NAMALWA (cell line): ENCODE data around the gene ARHGAP31.
"Not testable (repeated sequence)": the region's sequence is repeated elsewhere in the genome, so short reads cannot be mapped to it uniquely, and the experiment has no call there.

Experiments
- DNase-seq: peaks from one replicate; pipeline ENCODE4 v3.0.0-alpha.2; 2015; ENCODE audit warnings: low spot score

ARHGAP31 gene

DNA sequence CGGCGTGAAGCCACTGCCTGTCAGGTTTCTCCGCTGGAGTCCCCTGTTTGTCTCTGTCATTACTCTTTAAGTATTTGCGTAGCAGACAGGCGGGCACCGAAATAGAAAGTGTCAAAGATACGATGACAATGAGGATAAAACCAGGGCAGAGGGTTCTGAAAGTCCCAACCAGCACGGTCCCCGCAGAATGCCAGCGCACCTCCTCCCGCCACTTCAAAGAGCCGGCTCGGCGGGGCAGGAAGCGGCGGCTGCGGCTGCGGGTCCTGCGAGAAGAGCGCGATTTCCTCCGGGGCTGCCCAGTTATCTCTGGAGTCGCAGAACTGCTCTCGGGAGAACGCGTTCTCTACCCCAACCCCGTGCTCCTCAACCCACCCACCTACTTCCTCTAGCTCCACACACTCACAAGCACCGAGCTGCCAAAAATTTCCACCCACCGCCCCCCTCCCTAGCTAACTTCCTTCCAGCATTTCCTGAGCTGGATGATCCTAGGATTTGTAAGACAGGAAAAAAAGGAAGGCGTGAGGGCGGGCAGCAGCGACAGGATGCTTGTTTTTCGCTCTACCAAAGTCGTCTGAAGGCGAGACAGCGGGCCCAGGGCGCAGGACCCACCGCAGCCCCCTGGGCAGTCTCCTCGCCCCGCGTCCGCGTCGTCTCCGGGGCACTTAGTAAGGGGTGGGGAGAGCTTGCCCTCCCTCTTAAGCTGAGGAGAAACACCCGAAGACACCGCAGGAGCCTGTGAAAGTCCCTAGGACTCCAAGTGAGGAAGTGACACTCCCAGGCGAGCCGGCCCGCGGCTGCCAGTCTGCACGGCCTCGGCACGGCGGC lies at the start of gene ARHGAP31:
Gene ARHGAP31 (plus strand): TSS at position 513 of the 825 bp plus-strand sequence. CDS start 522 bp downstream, outside the sequence.
- DNase-seq: peak; percentile 76

DNA sequence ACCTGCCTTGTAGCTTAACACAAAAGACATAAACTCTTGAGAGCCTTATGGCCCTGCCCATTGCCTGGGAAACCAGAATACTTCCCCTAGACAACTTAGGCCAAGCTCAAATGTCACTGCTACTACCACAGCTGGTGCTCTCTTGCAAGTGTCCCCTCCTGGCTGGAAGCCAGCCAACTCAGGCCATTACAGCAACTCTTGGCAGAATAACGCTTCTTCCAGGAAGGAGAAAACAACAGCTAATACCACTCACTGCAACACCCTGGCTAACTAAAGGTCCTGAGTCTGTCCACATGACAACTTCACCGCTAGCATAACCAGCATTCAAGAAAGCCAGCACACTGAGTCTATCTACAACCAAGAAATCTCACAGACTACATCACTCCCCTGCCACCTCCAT lies 48.4 kb upstream of the ARHGAP31 start:
- no peak for DNase-seq

- DNase-seq: no peak
These were observed 39.0 kb upstream of the ARHGAP31 start for GRCh38 chr3:119255214-119255613.

DNA sequence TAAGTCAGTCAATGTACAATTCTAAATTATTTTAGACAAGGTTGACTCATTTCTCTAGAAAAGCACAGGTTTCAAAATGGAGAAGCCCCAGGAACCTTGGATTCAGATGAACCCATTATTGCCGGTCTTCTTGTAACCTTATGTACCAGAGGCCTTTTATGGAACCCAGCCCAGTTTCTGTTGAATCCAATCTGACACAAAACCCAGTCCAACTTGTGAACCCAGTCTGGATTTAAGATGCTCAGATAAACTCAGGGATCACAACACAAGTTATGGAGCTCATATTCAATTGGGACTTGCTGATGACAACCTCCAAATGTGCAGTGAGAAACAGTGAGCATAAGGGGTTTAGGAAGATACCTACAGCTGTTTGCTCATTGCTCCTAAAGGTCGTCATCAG lies 37.1 kb upstream of the ARHGAP31 start:
- DNase-seq: no peak

GRCh38 chr3:119257654-119258410 lies 36.4 kb upstream of the ARHGAP31 start:
- peak; percentile 29 for DNase-seq

- peak; percentile 26 for DNase-seq
These were observed 35.3 kb upstream of the ARHGAP31 start for GRCh38 chr3:119258915-119259314.

DNA sequence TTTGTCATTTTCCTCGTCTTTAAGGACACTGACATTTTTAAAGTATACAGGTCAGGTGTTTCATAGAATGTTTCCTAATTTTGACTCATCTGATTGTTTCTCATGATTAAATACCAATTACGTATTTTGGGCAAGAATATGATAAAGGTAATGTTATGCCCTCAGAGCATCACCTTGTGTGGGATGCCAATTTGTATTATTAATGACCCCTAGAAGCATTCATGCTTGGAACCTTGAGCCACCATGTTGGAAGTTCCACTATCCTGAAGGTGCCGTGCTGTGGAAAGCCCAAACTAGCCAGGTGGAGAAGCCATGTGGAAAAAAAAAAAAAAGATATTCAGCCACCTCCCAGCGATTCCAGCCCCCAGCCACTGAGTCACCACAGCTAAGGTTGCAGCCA lies 34.4 kb upstream of the ARHGAP31 start:
- DNase-seq: no peak

DNA sequence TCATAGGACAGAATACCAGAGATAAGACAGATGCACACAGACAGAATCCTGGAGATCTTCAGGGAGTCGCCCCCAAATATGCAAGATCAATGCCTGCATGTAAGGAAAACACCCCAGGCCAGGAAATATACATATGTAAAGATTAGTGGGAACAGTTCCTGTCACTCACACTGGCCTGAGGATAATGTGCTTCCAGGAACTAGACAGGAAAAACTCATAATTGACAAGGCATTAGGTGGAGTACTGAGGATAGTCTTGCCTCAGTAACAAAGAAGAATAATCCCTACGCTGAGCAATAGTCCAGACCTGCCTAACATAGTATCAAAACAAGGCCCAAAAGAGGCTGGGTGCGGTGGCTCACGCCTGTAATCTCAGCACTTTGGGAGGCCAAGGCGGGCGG lies 33.1 kb upstream of the ARHGAP31 start:
- no peak for DNase-seq

DNA sequence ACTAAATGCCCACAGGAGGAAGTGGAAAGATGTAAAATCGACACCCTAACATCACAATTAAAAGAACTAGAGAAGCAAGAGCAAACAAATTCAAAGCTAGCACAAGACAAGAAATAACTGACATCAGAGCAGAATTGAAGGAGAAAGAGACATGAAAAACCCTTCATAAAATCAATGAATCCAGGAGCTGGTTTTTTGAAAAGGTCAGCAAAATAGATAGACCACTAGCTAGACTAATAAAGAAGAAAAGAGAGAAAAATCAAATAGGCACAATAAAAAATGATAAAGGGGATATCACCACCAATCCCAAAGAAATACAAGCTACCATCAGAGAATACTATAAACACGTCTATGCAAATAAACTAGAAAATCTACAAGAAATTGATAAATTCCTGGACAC lies 24.0 kb upstream of the ARHGAP31 start:
- DNase-seq: not testable (repeated sequence)

GRCh38 chr3:119276680-119277079 lies 17.5 kb upstream of the ARHGAP31 start:
- DNase-seq: no peak

- DNase-seq: no peak
These were observed 15.1 kb upstream of the ARHGAP31 start for GRCh38 chr3:119279101-119279554.

- no peak for DNase-seq
These were observed 14.5 kb upstream of the ARHGAP31 start for GRCh38 chr3:119279584-119280243.

GRCh38 chr3:119288669-119289403 lies 5.3 kb upstream of the ARHGAP31 start:
- DNase-seq: no peak

- no peak for DNase-seq
These were observed 4.8 kb upstream of the ARHGAP31 start for GRCh38 chr3:119289404-119289770.

- no peak for DNase-seq
These were observed 3.6 kb upstream of the ARHGAP31 start for GRCh38 chr3:119290613-119291012.

GRCh38 chr3:119291062-119291700 lies 3.0 kb upstream of the ARHGAP31 start:
- DNase-seq: no peak

- no peak for DNase-seq
These were observed 1.5 kb upstream of the ARHGAP31 start for GRCh38 chr3:119292666-119293065.

DNA sequence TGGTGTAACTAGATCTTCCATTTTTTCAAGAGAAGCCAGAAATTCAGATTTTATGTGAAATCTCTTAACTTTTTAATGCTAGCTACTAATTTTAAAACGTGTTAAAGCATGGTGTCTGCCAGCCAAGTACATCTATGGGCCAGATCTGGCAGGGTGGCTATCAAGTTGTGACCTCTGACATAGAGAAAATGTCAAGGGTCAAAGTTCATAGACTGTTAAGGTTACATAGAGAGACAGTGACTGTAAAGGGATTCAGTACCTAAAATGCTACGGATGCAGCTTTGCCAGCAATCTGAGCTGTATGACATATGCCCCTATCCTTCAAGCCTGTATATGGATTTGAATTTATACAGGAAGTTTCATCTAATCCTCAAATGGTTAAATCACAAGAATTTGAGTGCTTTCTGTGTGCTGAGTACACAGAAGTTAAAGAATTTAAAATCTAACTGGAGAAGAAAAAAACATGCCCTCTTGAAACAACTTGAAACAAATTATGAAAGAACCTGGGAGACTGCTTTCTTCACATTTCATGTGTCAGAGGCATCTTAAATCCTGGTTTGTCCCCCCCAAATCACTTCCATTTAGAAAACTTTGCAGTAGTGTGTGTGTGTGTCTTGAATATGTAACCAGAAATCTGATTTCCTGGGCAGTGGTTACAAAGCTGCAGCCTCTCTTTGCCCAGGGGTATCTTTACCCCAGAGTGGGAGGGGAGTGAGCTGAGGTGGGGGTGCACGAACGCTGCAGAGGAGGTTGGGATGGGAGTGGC lies 895 bp upstream of the ARHGAP31 start:
- no peak for DNase-seq

DNA sequence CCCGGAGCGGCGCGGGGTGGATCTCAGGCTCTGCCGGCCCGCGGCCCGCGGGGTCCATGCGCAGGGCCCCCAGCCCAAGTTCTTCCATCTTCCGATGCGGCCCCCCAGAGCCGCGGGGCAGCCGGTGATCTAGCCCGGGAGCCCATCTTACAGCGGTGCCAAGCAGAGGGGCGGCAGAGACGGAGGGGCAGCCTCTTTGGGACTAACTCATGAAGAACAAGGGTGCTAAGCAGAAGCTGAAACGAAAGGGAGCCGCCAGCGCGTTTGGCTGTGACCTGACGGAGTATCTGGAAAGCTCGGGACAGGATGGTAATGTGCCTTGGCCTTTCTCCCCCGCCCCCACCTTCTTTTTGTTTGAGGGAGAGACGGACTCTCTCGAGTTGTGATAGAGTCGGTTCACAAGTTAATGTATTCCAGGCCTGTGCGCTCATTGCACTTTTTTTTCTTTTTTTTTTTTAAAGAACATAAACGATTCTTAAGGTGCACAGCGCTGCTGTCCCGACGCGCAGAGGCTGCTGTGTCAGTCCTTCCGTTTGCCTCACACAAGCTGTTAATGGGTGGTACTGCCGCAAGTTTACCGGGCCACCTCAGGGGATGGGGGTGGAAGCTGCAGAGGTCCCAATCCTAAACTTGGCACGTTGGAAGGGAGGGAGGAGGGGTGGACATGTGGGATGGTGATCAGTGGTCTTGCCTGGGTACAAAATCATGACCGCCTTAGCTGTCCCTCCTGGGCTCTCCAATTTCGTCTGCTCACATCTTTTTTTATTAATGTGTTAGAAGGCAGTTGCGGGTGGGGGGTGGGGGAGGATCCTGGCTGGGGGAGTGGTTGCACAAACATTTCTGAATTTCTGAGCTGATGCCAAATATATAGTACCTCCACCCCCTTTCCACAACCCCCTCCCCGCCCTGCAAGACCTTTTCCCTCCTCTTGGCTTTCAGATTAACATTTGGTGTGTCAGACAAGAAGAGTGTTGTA lies 801 bp downstream of the ARHGAP31 start:
- DNase-seq: peak; percentile 72
